Medulla oblongata (tissue), 1 donor: ENCODE data around the gene GPR139.

ENCODE experiments used
- DNase-seq: peaks from one replicate; pipeline ENCODE4 v3.0.0-alpha.2; 2015; ENCODE audit errors: extremely low spot score

GPR139 gene

GRCh38 chr16:20073203-20074098 lies at the start of gene GPR139:
TSS of gene GPR139 (minus strand) at chr16:20073890. CDS start at chr16:20073616, 274 bp downstream.
- DNase-seq, result no peak

- DNase-seq, result no peak
Measured at GRCh38 chr16:20122011-20122410, 48.3 kb upstream of the GPR139 start.

GRCh38 chr16:20114356-20114755 lies 40.7 kb upstream of the GPR139 start:
- DNase-seq, result no peak

GRCh38 chr16:20111143-20111542 lies 37.5 kb upstream of the GPR139 start:
- DNase-seq, result no peak

GRCh38 chr16:20107083-20107482 lies 33.4 kb upstream of the GPR139 start:
- no peak for DNase-seq

GRCh38 chr16:20104563-20105183 lies 31.0 kb upstream of the GPR139 start:
- no peak for DNase-seq

GRCh38 chr16:20102521-20102920 lies 28.8 kb upstream of the GPR139 start:
- no peak for DNase-seq

- DNase-seq, result no peak
Measured at GRCh38 chr16:20102021-20102420, 28.3 kb upstream of the GPR139 start.

GRCh38 chr16:20099375-20099774 lies 25.7 kb upstream of the GPR139 start:
- DNase-seq, result no peak

- no peak for DNase-seq
Measured at GRCh38 chr16:20094157-20094556, 20.5 kb upstream of the GPR139 start.

GRCh38 chr16:20089246-20089965 lies 15.7 kb upstream of the GPR139 start:
- no peak for DNase-seq

GRCh38 chr16:20084624-20085226 lies 11.0 kb upstream of the GPR139 start:
- DNase-seq, result no peak

- DNase-seq, result no peak
Measured at GRCh38 chr16:20079106-20079505, 5.4 kb upstream of the GPR139 start.

- DNase-seq, result no peak
Measured at GRCh38 chr16:20075243-20075642, 1.6 kb upstream of the GPR139 start.

GRCh38 chr16:20074099-20074991 lies 655 bp upstream of the GPR139 start:
- no peak for DNase-seq

- DNase-seq, result no peak
Measured at GRCh38 chr16:20072874-20073202, 852 bp downstream of the GPR139 start.

GRCh38 chr16:20072146-20072873 lies 1.4 kb downstream of the GPR139 start:
- no peak for DNase-seq

- no peak for DNase-seq
Measured at GRCh38 chr16:20064931-20065330, 8.8 kb downstream of the GPR139 start.

- DNase-seq, result no peak
Measured at GRCh38 chr16:20064520-20064919, 9.2 kb downstream of the GPR139 start.

- DNase-seq, result no peak
Measured at GRCh38 chr16:20061132-20061531, 12.6 kb downstream of the GPR139 start.

GRCh38 chr16:20056436-20056835 lies 17.3 kb downstream of the GPR139 start:
- DNase-seq, result no peak
